ENCODE results near the gene CITED4. TPM values are rescaled to one million over a fixed set of nuclear protein-coding genes. Genes with fewer than 3 reads are reported as not detected.

Gene CITED4
- total RNA-seq, 2 experiments from 2014 or later = 2.0 TPM; not detected in 1

DNA sequence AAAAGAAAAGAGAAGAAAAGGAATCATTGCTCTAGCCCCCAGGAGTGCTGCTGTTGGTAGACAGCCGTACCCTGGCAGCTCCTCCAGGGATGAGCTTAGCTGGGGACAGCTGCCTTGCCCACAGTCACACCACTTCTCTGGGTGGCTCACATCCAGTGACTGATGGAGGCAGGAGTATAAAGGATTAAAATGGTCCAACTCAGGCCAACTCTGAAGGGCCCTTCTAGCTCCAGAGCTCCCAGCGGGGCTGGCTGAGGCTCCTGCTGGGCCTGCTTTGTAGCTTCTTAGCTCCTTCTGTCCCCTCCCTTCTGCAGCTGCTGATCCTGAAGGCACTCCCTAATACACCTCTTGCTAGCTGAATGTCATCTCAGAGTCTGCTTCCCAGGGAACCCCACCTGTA, 4.4 kb downstream of the CITED4 start:
- TF ChIP-seq, protein P1, sequence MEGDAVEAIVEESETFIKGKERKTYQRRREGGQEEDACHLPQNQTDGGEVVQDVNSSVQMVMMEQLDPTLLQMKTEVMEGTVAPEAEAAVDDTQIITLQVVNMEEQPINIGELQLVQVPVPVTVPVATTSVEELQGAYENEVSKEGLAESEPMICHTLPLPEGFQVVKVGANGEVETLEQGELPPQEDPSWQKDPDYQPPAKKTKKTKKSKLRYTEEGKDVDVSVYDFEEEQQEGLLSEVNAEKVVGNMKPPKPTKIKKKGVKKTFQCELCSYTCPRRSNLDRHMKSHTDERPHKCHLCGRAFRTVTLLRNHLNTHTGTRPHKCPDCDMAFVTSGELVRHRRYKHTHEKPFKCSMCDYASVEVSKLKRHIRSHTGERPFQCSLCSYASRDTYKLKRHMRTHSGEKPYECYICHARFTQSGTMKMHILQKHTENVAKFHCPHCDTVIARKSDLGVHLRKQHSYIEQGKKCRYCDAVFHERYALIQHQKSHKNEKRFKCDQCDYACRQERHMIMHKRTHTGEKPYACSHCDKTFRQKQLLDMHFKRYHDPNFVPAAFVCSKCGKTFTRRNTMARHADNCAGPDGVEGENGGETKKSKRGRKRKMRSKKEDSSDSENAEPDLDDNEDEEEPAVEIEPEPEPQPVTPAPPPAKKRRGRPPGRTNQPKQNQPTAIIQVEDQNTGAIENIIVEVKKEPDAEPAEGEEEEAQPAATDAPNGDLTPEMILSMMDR (conservative IDR thresholded peaks at IDR 0.05; ENCODE audit: low read length) = no peak
- TF ChIP-seq EZH2phosphoT487 (IDR thresholded peaks at IDR 0.05; ENCODE audit: borderline replicate concordance, low read depth, low read length) = no peak
- Histone ChIP-seq H4K20me1 (ENCODE audit: insufficient read depth, low read length) (no peaks in the 10 kb centered on the region), H3K4me2 (ENCODE audit: low read length) (no peak overlapping the region), H3K79me2 (ENCODE audit: insufficient read depth, low read depth, low read length) (no peaks in the 10 kb centered on the region), H3K4me1 (ENCODE audit: insufficient read depth, low read length, poor library complexity, severe bottlenecking) (peaks cover 3% of the 10 kb centered on the region), H3K9me3 (ENCODE audit: low read length) (no peaks in the 10 kb centered on the region), H3K27ac (ENCODE audit: low read depth, low read length, poor library complexity, severe bottlenecking) (no peak overlapping the region), H3K36me3 (ENCODE audit: insufficient read depth, low read length) (no peaks in the 10 kb centered on the region), H3K9me2 (ENCODE audit: insufficient read depth, low read length) (no peaks in the 10 kb centered on the region), H3K4me3 (ENCODE audit: low read depth, low read length, poor library complexity, severe bottlenecking) (no peak overlapping the region), H2AFZ (ENCODE audit: low read length) (no peak overlapping the region)
- intact Hi-C loops (cut with micrococcal nuclease; ENCODE audit: unreplicated experiment) = no loop called here
- ChIA-PET POLR2A (interaction anchor here (0.6 to 0.7 kb wide), 3 partner anchors 18 to 325 kb away, joined by 3 to 5 read pairs (median 4); no protein-coding TSS in a partner anchor), CTCF (ENCODE audit: unreplicated experiment) (no interaction called here)
- DNase-seq (ENCODE audit: low spot score) = no peak
- no TSS peak for BruUV-seq (replicated peaks)

DNA sequence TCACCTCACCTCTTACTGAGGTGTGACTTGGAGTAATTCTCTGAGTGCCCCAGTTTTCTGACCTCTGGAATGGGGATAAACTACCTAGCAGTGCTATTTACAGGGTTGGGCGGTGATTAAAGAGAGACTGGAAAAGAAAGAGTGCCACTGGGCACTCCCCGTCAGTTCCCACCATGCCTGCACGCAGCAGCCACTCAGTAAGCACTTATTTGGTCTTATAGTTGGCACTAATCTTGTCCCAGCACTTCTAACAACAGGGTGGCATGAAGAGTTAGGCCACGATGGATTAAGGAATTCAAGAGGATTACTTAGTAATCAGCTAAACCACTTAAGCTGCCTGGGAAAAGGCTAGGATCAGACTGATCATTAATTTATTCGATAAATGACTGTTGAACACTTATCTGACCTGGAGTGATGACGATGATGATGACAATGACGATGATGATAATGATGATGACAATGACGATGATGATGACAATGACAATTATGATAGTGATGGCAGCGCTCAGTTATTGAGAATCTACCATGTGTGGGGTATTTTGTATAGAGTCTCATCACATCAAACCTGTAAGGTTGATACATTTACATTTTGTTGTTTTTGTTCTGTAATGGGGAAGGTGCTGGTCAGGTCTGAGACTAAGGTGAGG, 5.4 kb downstream of the CITED4 start:
- POLR2A ChIA-PET = interaction anchor here (0.7 kb wide), 1 partner anchor 324 kb away, joined by 4 read pairs; no protein-coding TSS in a partner anchor
- no peak for TF ChIP-seq EZH2phosphoT487 (IDR thresholded peaks at IDR 0.05; ENCODE audit: borderline replicate concordance, low read depth, low read length)
- TF ChIP-seq, protein P1 (conservative IDR thresholded peaks at IDR 0.05; ENCODE audit: low read length) = no peak
- Histone ChIP-seq H3K4me2 (ENCODE audit: low read length) (no peak overlapping the region), H3K79me2 (ENCODE audit: insufficient read depth, low read depth, low read length) (no peaks in the 10 kb centered on the region), H3K36me3 (ENCODE audit: insufficient read depth, low read length) (no peaks in the 10 kb centered on the region), H3K9me3 (ENCODE audit: low read length) (no peaks in the 10 kb centered on the region), H3K27ac (ENCODE audit: low read depth, low read length, poor library complexity, severe bottlenecking) (no peak overlapping the region), H2AFZ (ENCODE audit: low read length) (no peak overlapping the region), H3K4me1 (ENCODE audit: insufficient read depth, low read length, poor library complexity, severe bottlenecking) (no peaks in the 10 kb centered on the region), H3K9me2 (ENCODE audit: insufficient read depth, low read length) (no peaks in the 10 kb centered on the region), H3K4me3 (ENCODE audit: low read depth, low read length, poor library complexity, severe bottlenecking) (no peak overlapping the region), H4K20me1 (ENCODE audit: insufficient read depth, low read length) (no peaks in the 10 kb centered on the region)
- intact Hi-C loops (cut with micrococcal nuclease; ENCODE audit: unreplicated experiment) = no loop called here
- BruUV-seq (replicated peaks) = no TSS peak
- CTCF ChIA-PET (ENCODE audit: unreplicated experiment) = no interaction called here
- no peak for DNase-seq (ENCODE audit: low spot score)

DNA sequence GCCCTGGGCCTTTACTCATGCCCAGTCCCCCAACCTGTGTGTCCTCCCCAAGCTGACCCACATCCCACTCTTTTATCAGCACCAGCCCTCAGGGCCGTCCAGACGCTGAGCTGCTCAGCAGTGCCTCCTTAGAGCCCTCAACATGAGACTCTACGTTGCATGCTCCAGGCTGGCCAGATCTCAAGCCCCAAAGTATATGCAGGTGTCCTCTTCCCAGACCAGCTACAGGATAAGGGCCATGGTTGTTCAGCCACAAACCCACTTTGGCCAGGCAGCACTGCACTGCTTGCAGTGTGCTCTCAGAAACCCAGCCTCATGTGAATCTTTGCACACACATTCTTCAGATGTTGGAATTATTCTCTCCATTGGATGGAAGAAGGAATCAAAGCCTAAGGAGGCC, 6.0 kb downstream of the CITED4 start:
- Histone ChIP-seq H3K27ac (ENCODE audit: low read depth, low read length, poor library complexity, severe bottlenecking) (no peak overlapping the region), H3K4me3 (ENCODE audit: low read depth, low read length, poor library complexity, severe bottlenecking) (no peak overlapping the region), H3K79me2 (ENCODE audit: insufficient read depth, low read depth, low read length) (no peaks in the 10 kb centered on the region), H2AFZ (ENCODE audit: low read length) (no peak overlapping the region), H4K20me1 (ENCODE audit: insufficient read depth, low read length) (no peaks in the 10 kb centered on the region), H3K4me1 (ENCODE audit: insufficient read depth, low read length, poor library complexity, severe bottlenecking) (no peaks in the 10 kb centered on the region), H3K9me2 (ENCODE audit: insufficient read depth, low read length) (no peaks in the 10 kb centered on the region), H3K9me3 (ENCODE audit: low read length) (no peaks in the 10 kb centered on the region), H3K4me2 (ENCODE audit: low read length) (no peak overlapping the region), H3K36me3 (ENCODE audit: insufficient read depth, low read length) (no peaks in the 10 kb centered on the region)
- intact Hi-C loops (cut with micrococcal nuclease; ENCODE audit: unreplicated experiment) = no loop called here
- TF ChIP-seq, protein P1 (conservative IDR thresholded peaks at IDR 0.05; ENCODE audit: low read length) = no peak
- no peak for TF ChIP-seq EZH2phosphoT487 (IDR thresholded peaks at IDR 0.05; ENCODE audit: borderline replicate concordance, low read depth, low read length)
- ChIA-PET POLR2A (no interaction called here), CTCF (ENCODE audit: unreplicated experiment) (no interaction called here)
- no peak for DNase-seq (ENCODE audit: low spot score)
- no TSS peak for BruUV-seq (replicated peaks)
